ENCODE measurements around the gene GATAD2A. TPM values are rescaled to one million over a fixed set of nuclear protein-coding genes. Genes with fewer than 3 reads are reported as not detected.

The GATAD2A gene
- total RNA-seq, 1 experiment from 2014 or later = 38.4 TPM

GRCh38 chr19:19548915-19549759, 143.7 kb downstream of the GATAD2A start:
- no peak overlapping the region for H3K9ac ChIP-seq (ENCODE audit: low read length)
- H3K9me2 ChIP-seq (replicated peaks; ENCODE audit: insufficient read depth, low read length) = no peaks in the 10 kb centered on the region
- no peaks in the 10 kb centered on the region for H3K4me1 ChIP-seq (ENCODE audit: low read length)
- H3K9me3 ChIP-seq (ENCODE audit: low read length) = no peaks in the 10 kb centered on the region
- no peaks in the 10 kb centered on the region for H3K79me2 ChIP-seq (ENCODE audit: low read length)
- no peak for DNase-seq
- no peak overlapping the region for H2AFZ ChIP-seq (ENCODE audit: low read length)
- no peaks in the 10 kb centered on the region for H3K27me3 ChIP-seq (ENCODE audit: low read length)
- no peak overlapping the region for H3K27ac ChIP-seq (ENCODE audit: low read length)
- 0 out of 2 replicates have a peak, but pooled peaks cover 6% of the 10 kb centered on the region for H4K20me1 ChIP-seq (ENCODE audit: insufficient read depth, low read depth, low read length)
- no peak overlapping the region for H3K4me3 ChIP-seq (ENCODE audit: low read length)
- H3K4me2 ChIP-seq (ENCODE audit: low read depth, low read length, poor library complexity, severe bottlenecking) = no peak overlapping the region
- H3K36me3 ChIP-seq (ENCODE audit: insufficient read depth, low read length) = no peaks in the 10 kb centered on the region

GRCh38 chr19:19549804-19550464, 144.5 kb downstream of the GATAD2A start:
- no peaks in the 10 kb centered on the region for H3K36me3 ChIP-seq (ENCODE audit: insufficient read depth, low read length)
- H3K79me2 ChIP-seq (ENCODE audit: low read length) = no peaks in the 10 kb centered on the region
- H3K4me2 ChIP-seq (ENCODE audit: low read depth, low read length, poor library complexity, severe bottlenecking) = no peak overlapping the region
- H3K4me3 ChIP-seq (ENCODE audit: low read length) = no peak overlapping the region
- H3K4me1 ChIP-seq (ENCODE audit: low read length) = no peaks in the 10 kb centered on the region
- H4K20me1 ChIP-seq (ENCODE audit: insufficient read depth, low read depth, low read length) = 0 out of 2 replicates have a peak, but pooled peaks cover 6% of the 10 kb centered on the region
- DNase-seq = no peak
- H2AFZ ChIP-seq (ENCODE audit: low read length) = no peak overlapping the region
- H3K9ac ChIP-seq (ENCODE audit: low read length) = no peak overlapping the region
- H3K27me3 ChIP-seq (ENCODE audit: low read length) = no peaks in the 10 kb centered on the region
- H3K9me2 ChIP-seq (replicated peaks; ENCODE audit: insufficient read depth, low read length) = no peaks in the 10 kb centered on the region
- no peak overlapping the region for H3K27ac ChIP-seq (ENCODE audit: low read length)
- no peaks in the 10 kb centered on the region for H3K9me3 ChIP-seq (ENCODE audit: low read length)

- Histone ChIP-seq H4K20me1 (ENCODE audit: insufficient read depth, low read depth, low read length) (0 out of 2 replicates have a peak, but pooled peaks cover 6% of the 10 kb centered on the region), H3K36me3 (ENCODE audit: insufficient read depth, low read length) (no peaks in the 10 kb centered on the region), H3K9ac (ENCODE audit: low read length) (no peak overlapping the region), H3K4me2 (ENCODE audit: low read depth, low read length, poor library complexity, severe bottlenecking) (no peak overlapping the region), H3K9me3 (ENCODE audit: low read length) (no peaks in the 10 kb centered on the region), H3K27ac (ENCODE audit: low read length) (no peak overlapping the region), H3K9me2 (replicated peaks; ENCODE audit: insufficient read depth, low read length) (no peaks in the 10 kb centered on the region), H3K79me2 (ENCODE audit: low read length) (no peaks in the 10 kb centered on the region), H3K27me3 (ENCODE audit: low read length) (no peaks in the 10 kb centered on the region), H3K4me3 (ENCODE audit: low read length) (no peak overlapping the region), H3K4me1 (ENCODE audit: low read length) (no peaks in the 10 kb centered on the region), H2AFZ (ENCODE audit: low read length) (no peak overlapping the region)
- DNase-seq = no peak
Observed at GRCh38 chr19:19550485-19550929, 145.0 kb downstream of the GATAD2A start.

GRCh38 chr19:19550972-19551852, 145.7 kb downstream of the GATAD2A start:
- no peak overlapping the region for H2AFZ ChIP-seq (ENCODE audit: low read length)
- H3K9me2 ChIP-seq (replicated peaks; ENCODE audit: insufficient read depth, low read length) = no peaks in the 10 kb centered on the region
- H3K4me3 ChIP-seq (ENCODE audit: low read length) = no peak overlapping the region
- H3K27ac ChIP-seq (ENCODE audit: low read length) = no peak overlapping the region
- no peaks in the 10 kb centered on the region for H3K36me3 ChIP-seq (ENCODE audit: insufficient read depth, low read length)
- no peak for DNase-seq
- no peaks in the 10 kb centered on the region for H3K9me3 ChIP-seq (ENCODE audit: low read length)
- 0 out of 2 replicates have a peak, but pooled peaks cover 6% of the 10 kb centered on the region for H4K20me1 ChIP-seq (ENCODE audit: insufficient read depth, low read depth, low read length)
- H3K79me2 ChIP-seq (ENCODE audit: low read length) = no peaks in the 10 kb centered on the region
- no peaks in the 10 kb centered on the region for H3K4me1 ChIP-seq (ENCODE audit: low read length)
- H3K27me3 ChIP-seq (ENCODE audit: low read length) = no peaks in the 10 kb centered on the region
- H3K4me2 ChIP-seq (ENCODE audit: low read depth, low read length, poor library complexity, severe bottlenecking) = no peak overlapping the region
- no peak overlapping the region for H3K9ac ChIP-seq (ENCODE audit: low read length)

DNA sequence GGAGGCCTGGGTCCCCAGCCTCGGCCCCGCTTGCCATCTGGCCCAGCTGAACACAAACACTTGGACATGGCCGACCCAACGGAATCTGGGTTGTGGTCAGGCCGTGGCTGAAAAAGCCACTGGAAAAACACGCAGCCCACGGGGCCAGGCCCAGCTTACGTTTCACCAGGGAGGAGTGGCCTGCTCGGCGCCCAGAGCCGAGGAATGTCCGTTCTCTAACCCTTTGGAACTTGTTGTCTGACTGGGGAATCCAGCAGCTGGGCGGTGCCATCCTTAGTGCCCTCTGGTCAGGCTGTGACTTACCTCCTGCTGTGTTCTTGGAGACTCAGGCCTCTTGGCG, 146.3 kb downstream of the GATAD2A start:
- H3K79me2 ChIP-seq (ENCODE audit: low read length) = no peaks in the 10 kb centered on the region
- no peaks in the 10 kb centered on the region for H3K4me1 ChIP-seq (ENCODE audit: low read length)
- H3K27ac ChIP-seq (ENCODE audit: low read length) = no peak overlapping the region
- no peak overlapping the region for H3K4me3 ChIP-seq (ENCODE audit: low read length)
- no peaks in the 10 kb centered on the region for H3K9me3 ChIP-seq (ENCODE audit: low read length)
- H2AFZ ChIP-seq (ENCODE audit: low read length) = no peak overlapping the region
- H3K27me3 ChIP-seq (ENCODE audit: low read length) = no peaks in the 10 kb centered on the region
- H3K9ac ChIP-seq (ENCODE audit: low read length) = no peak overlapping the region
- no peak overlapping the region for H3K4me2 ChIP-seq (ENCODE audit: low read depth, low read length, poor library complexity, severe bottlenecking)
- no peaks in the 10 kb centered on the region for H3K36me3 ChIP-seq (ENCODE audit: insufficient read depth, low read length)
- H4K20me1 ChIP-seq (ENCODE audit: insufficient read depth, low read depth, low read length) = 0 out of 2 replicates have a peak, but pooled peaks cover 6% of the 10 kb centered on the region
- DNase-seq = no peak
- H3K9me2 ChIP-seq (replicated peaks; ENCODE audit: insufficient read depth, low read length) = no peaks in the 10 kb centered on the region

DNA sequence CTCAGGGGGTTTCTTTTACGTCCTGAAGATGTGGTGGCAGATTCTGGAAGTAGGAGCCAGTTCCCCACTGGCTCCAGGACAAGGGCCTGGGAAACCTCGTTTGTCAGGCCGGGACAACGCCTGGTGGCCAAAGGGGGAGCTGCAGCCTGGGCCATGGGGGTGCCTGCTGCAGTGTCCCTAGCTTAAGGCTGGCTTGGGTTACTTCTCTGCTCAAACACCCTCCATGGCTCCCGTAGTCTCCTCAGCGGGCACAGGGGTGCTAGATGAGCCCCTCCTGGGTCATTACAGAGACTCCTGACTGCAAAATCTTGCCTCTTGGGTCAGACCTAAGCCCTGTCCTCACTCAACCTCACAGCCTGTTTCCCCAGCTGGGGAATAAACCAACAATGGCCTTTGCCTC, 147.3 kb downstream of the GATAD2A start:
- H3K4me3 ChIP-seq (ENCODE audit: low read length) = no peak overlapping the region
- no peak overlapping the region for H3K27ac ChIP-seq (ENCODE audit: low read length)
- H3K27me3 ChIP-seq (ENCODE audit: low read length) = no peaks in the 10 kb centered on the region
- no peak overlapping the region for H3K9ac ChIP-seq (ENCODE audit: low read length)
- 0 out of 2 replicates have a peak, but pooled peaks cover 6% of the 10 kb centered on the region for H4K20me1 ChIP-seq (ENCODE audit: insufficient read depth, low read depth, low read length)
- DNase-seq = peak; percentile 63
- no peaks in the 10 kb centered on the region for H3K36me3 ChIP-seq (ENCODE audit: insufficient read depth, low read length)
- no peaks in the 10 kb centered on the region for H3K9me3 ChIP-seq (ENCODE audit: low read length)
- no peaks in the 10 kb centered on the region for H3K4me1 ChIP-seq (ENCODE audit: low read length)
- H3K9me2 ChIP-seq (replicated peaks; ENCODE audit: insufficient read depth, low read length) = no peaks in the 10 kb centered on the region
- no peaks in the 10 kb centered on the region for H3K79me2 ChIP-seq (ENCODE audit: low read length)
- H2AFZ ChIP-seq (ENCODE audit: low read length) = no peak overlapping the region
- H3K4me2 ChIP-seq (ENCODE audit: low read depth, low read length, poor library complexity, severe bottlenecking) = no peak overlapping the region

GRCh38 chr19:19553670-19554069, 148.2 kb downstream of the GATAD2A start:
- Histone ChIP-seq H3K4me3 (ENCODE audit: low read length) (no peak overlapping the region), H4K20me1 (ENCODE audit: insufficient read depth, low read depth, low read length) (0 out of 2 replicates have a peak, but pooled peaks cover 6% of the 10 kb centered on the region), H3K9ac (ENCODE audit: low read length) (no peak overlapping the region), H3K9me3 (ENCODE audit: low read length) (no peaks in the 10 kb centered on the region), H3K9me2 (replicated peaks; ENCODE audit: insufficient read depth, low read length) (no peaks in the 10 kb centered on the region), H3K79me2 (ENCODE audit: low read length) (no peaks in the 10 kb centered on the region), H3K27me3 (ENCODE audit: low read length) (no peaks in the 10 kb centered on the region), H2AFZ (ENCODE audit: low read length) (no peak overlapping the region), H3K27ac (ENCODE audit: low read length) (no peak overlapping the region), H3K4me2 (ENCODE audit: low read depth, low read length, poor library complexity, severe bottlenecking) (no peak overlapping the region), H3K4me1 (ENCODE audit: low read length) (no peaks in the 10 kb centered on the region), H3K36me3 (ENCODE audit: insufficient read depth, low read length) (no peaks in the 10 kb centered on the region)
- DNase-seq = no peak

Data from Karpas-422 (cell line).